Mucosa of descending colon (tissue), 3 donors: ENCODE results near the gene ITGA2B. TPM values are rescaled to one million over a fixed set of nuclear protein-coding genes. Genes with fewer than 3 reads are reported as not detected.

Source experiments
- ATAC-seq: fragments of 200-7000 bp; cut with Tn5 transposase; one replicate; pipeline ENCODE4 v1.9.1; 2020; ENCODE audit warnings: mild to moderate bottlenecking, moderate library complexity
- DNase-seq, 3 donors: peaks; one replicate each; pipeline ENCODE4 v3.0.0-alpha.2; 2020
- H3K36me3 ChIP-seq: fragments of 200-600 bp; one replicate; pipeline ENCODE4 v1.8.0; 2021; ENCODE audit warnings: low read depth, mild to moderate bottlenecking
- H3K4me1 ChIP-seq: fragments of 200-600 bp; one replicate; pipeline ENCODE4 v1.8.0; 2021; ENCODE audit warnings: low read depth, mild to moderate bottlenecking
- H3K4me3 ChIP-seq: fragments of 200-600 bp; one replicate; pipeline ENCODE4 v1.8.0; 2021; ENCODE audit warnings: mild to moderate bottlenecking
- H3K9me3 ChIP-seq: fragments of 200-600 bp; one replicate; pipeline ENCODE4 v1.8.0; 2021; ENCODE audit warnings: mild to moderate bottlenecking
- intact Hi-C, 2 donors: fragments of 100-400 bp; cut with DNase I in 1 of 2; cut with micrococcal nuclease in 1 of 2; formaldehyde crosslinking; loops; one replicate each; pipeline versions ENCODE4 v1.11.0 to v1.11.1; 2022; cut with DNase I, micrococcal nuclease
- total RNA-seq, 3 donors: library from RNA; stranded (reverse); fragmentation: NEBNext Ultra II Directional in 2 of 3; extraction: Animal tissue kit (Norgen Biotek cat#: 25700) in 2 of 3; gene quantifications; one replicate each; pipeline versions ENCODE4 v1.2.1 to v1.2.4, GENCODE V29; 2021 to 2023
- TF ChIP-seq, protein P1 (sequence below): fragments of 200-600 bp; IDR thresholded peaks from one replicate; pipeline ENCODE4 v1.8.0; 2022; ENCODE audit warnings: antibody characterized with exemption, mild to moderate bottlenecking
- donor health status: DM: no; HTN: no; CAD: no; lungs with moderate emphysema.
- donor health status: DM: no; HTN: no; CAD: no.
- donor health status: DM: no; HTN: yes; CAD: no.

The ITGA2B gene
- total RNA-seq, 3 donors from 2014 or later, result 0.26 to 0.79 (median 0.41) TPM

DNA sequence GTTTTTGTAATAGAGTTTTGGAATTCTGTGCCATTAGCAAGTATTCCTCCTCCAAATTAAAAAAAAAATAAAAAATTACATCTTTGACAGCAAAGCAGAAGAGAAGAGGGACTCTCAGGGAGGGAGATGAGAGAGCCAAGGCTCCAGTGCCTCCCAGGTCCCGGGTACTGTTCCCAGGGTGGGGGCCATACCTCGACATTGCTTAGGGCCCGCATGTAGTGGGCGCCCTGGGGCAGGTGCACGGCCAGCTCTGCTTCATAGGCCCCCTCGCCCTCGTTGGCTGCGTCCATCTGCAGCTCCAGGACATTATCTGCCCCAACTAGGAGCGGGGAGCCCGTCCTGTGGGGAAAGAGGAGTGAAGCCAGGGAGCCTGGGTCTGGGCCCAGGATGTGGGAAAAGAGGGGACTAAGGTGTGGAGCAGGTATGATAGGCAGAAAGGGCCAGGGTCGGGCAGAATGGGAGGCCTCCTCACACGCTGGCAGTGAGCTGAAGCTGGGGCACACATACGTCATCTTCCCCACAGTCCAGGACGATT is 11.2 kb downstream of the ITGA2B start:
- H3K4me1 ChIP-seq, result no peaks in the 10 kb centered on the region
- TF ChIP-seq, protein P1, sequence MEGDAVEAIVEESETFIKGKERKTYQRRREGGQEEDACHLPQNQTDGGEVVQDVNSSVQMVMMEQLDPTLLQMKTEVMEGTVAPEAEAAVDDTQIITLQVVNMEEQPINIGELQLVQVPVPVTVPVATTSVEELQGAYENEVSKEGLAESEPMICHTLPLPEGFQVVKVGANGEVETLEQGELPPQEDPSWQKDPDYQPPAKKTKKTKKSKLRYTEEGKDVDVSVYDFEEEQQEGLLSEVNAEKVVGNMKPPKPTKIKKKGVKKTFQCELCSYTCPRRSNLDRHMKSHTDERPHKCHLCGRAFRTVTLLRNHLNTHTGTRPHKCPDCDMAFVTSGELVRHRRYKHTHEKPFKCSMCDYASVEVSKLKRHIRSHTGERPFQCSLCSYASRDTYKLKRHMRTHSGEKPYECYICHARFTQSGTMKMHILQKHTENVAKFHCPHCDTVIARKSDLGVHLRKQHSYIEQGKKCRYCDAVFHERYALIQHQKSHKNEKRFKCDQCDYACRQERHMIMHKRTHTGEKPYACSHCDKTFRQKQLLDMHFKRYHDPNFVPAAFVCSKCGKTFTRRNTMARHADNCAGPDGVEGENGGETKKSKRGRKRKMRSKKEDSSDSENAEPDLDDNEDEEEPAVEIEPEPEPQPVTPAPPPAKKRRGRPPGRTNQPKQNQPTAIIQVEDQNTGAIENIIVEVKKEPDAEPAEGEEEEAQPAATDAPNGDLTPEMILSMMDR, result no peak
- H3K36me3 ChIP-seq, result no peaks in the 10 kb centered on the region
- intact Hi-C loops, result no loop called here
- peak in 1 of 3 donors; percentile 28 for DNase-seq
- ATAC-seq, result no peak
- no peaks in the 10 kb centered on the region for H3K9me3 ChIP-seq
- no peak overlapping the region for H3K4me3 ChIP-seq

DNA sequence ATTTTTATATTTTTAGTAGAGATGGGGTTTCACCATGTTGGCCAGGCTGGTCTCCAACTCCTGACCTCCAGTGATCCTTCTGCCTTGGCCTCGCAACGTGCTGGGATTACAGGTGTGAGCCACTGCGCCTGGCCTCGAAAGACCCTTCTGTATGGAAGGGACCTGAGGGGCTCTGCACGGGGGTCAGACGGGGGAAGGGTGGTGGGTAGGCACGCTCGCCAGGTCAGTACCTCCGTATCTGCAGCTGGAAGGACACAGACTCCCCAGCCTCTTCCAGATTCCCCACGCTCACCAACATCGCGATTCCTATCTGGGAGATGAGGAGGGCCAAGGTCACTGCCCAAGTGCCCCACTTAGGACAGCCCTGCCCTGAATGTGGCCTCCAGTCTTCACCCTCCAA is 12.7 kb downstream of the ITGA2B start:
- Histone ChIP-seq H3K36me3 (no peaks in the 10 kb centered on the region), H3K4me3 (no peak overlapping the region), H3K9me3 (no peaks in the 10 kb centered on the region), H3K4me1 (no peaks in the 10 kb centered on the region)
- intact Hi-C loops, result no loop called here
- DNase-seq, result peak in 1 of 3 donors; percentile 15
- TF ChIP-seq, protein P1, result no peak
- ATAC-seq, result no peak

DNA sequence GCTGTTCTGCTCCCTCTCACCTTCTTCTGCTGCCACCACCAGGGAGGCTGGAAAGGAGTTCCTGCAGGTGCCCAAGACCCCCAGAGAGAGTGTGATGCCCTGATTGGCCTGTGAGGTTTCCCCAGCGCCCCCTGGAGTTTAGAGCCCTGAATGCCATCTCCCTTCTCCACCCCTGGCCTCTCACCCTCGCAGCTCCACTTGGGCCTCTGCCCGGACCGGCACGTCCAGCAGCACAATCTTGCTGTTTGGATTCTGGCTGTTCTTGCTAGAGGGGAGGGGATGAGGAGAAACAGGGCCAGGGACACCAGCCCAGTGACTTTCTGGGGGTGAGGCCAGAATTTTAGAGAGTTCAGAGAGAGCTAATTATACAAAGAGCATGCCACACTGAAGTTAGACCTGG is 13.3 kb downstream of the ITGA2B start:
- peak; percentile 33 for ATAC-seq
- TF ChIP-seq, protein P1, result no peak
- Histone ChIP-seq H3K36me3 (no peaks in the 10 kb centered on the region), H3K4me1 (no peaks in the 10 kb centered on the region), H3K9me3 (no peaks in the 10 kb centered on the region), H3K4me3 (no peak overlapping the region)
- peak in 2 of 3 donors; percentile 29 to 39 for DNase-seq
- intact Hi-C loops, result no loop called here

DNA sequence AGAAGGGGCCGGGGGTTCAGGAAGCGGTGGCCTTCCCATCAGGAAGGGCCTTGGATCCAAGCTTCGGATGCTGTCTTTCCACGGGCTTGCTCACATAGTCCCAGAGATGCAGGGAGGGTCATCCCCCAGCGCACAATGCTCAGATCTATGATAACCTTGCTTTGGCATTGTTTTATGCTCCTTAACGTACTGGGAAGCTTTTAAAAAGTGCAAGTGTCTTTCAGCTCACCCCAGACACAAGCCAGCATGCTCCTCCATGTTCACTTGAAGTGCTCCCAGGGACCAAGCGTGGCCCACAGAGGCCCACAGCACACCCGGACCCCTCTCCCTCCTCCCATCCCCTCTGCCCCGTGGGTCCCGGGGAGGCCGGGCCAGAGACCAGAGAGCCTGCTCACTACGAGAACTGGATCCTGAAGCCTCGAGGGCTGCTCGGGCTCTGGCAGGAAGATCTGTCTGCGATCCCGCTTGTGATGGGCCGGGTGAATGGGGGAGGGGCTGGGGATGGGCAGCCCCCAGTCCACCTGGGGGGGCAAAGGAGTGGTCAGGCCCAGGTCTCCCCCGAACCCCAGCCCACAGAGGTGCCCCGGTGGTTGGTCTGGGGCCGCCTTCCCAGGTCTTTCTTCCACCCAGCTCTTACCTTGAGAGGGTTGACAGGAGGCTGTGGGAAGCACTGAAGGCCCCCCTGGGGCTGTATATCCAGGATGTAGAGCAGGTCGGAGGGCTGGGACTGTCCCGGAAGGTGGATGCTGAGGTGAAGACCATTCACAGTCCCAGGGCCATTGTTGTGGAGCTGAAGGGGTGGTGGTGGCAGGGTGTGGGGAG is 14.0 kb downstream of the ITGA2B start:
- ATAC-seq (peak; percentile 22), DNase-seq (peak in 1 of 3 donors; percentile 40)
- TF ChIP-seq, protein P1, result no peak
- H3K4me1 ChIP-seq, result no peaks in the 10 kb centered on the region
- no peak overlapping the region for H3K4me3 ChIP-seq
- H3K36me3 ChIP-seq, result no peaks in the 10 kb centered on the region
- H3K9me3 ChIP-seq, result no peaks in the 10 kb centered on the region
- intact Hi-C loops, result no loop called here

DNA sequence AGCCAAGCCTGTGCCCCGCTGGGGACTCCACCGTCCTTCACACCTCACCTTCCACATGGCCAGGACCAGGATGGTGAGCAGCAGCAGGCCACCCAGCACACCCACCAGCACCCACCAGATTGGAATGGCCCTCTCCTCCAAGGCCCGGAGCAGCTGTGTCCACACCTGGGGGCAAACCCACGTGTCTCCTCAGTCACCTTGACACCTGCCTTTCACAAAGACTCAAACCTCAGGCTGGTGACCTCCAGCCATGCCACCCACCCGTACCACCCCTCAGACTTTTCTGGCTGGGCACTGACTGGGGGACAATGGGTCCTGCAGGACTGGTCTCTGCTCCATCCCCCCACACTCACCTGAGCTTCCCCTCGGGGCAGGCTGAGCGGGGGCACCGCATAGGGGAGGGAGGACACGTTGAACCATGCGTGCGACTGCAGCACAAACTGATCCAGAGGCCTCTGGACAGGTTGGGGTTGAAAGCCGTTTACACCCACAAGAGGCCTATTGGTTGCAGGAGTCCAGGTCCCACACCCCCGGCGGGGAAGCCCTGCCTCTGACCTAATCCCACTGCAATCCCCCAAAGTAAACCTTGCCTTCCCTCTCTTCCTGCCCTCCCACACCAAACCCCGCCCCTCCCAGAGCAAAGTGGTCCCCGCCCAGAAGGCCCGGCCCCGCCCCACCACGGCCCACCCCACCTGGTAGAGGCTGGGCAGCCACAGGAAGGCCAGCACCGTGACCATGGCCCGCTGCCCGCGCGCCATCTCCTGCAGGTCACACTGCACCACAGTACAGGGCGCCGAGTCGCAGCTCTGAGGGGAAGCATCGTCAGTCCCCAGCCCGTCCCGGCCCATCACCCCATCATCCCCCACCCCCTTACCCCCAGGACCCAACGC is 14.9 kb downstream of the ITGA2B start:
- no peaks in the 10 kb centered on the region for H3K4me1 ChIP-seq
- ATAC-seq (peak; percentile 63), DNase-seq (peak; percentile 30 to 55 (median 46))
- intact Hi-C loops, result no loop called here
- H3K4me3 ChIP-seq, result no peak overlapping the region
- H3K36me3 ChIP-seq, result no peaks in the 10 kb centered on the region
- H3K9me3 ChIP-seq, result no peaks in the 10 kb centered on the region
- TF ChIP-seq, protein P1, result no peak
